Coronary artery (tissue), 2 donors: ENCODE measurements around the gene WASF1.

Experiments
- DNase-seq: peaks from one replicate; pipeline ENCODE4 v3.0.0-alpha.2; 2017; ENCODE audit warnings: low spot score
- H3K27ac ChIP-seq, 2 donors: fragments of 200-600 bp; sonication (generic); one replicate each; pipeline ENCODE4 v1.5.1; 2016 to 2019
- H3K4me3 ChIP-seq: fragments of 200-600 bp; sonication (generic); 2 replicates; pipeline ENCODE4 v1.5.1; 2016; ENCODE audit warnings: mild to moderate bottlenecking, moderate library complexity
- CTCF ChIP-seq: fragments of 200-600 bp; sonication (generic); IDR thresholded peaks from one replicate; pipeline ENCODE4 v1.5.1; 2019; ENCODE audit warnings: antibody characterized with exemption

WASF1 gene

GRCh38 chr6:110188791-110189190 is 9.3 kb upstream of the WASF1 start:
- DNase-seq, result no peak
- Histone ChIP-seq H3K4me3 (no peak overlapping the region), H3K27ac (no peak overlapping the region)
- TF ChIP-seq CTCF, result no peak

GRCh38 chr6:110185879-110186278 is 6.4 kb upstream of the WASF1 start:
- Histone ChIP-seq H3K4me3 (no peak overlapping the region), H3K27ac (no peak overlapping the region)
- no peak for TF ChIP-seq CTCF
- DNase-seq, result no peak

GRCh38 chr6:110183292-110183885 is 3.9 kb upstream of the WASF1 start:
- H3K4me3 ChIP-seq, result no peak overlapping the region
- no peak overlapping the region for H3K27ac ChIP-seq
- no peak for TF ChIP-seq CTCF
- no peak for DNase-seq

GRCh38 chr6:110181131-110182030 is 1.9 kb upstream of the WASF1 start:
- H3K4me3 ChIP-seq, result peak overlapping the region; percentile 79
- no peak overlapping the region for H3K27ac ChIP-seq
- no peak for TF ChIP-seq CTCF
- DNase-seq, result no peak

- peak within 1 kb of the TSS; percentile 71 to 91 for H3K27ac ChIP-seq
- peak; percentile 80 for DNase-seq
- H3K4me3 ChIP-seq, result peak within 1 kb of the TSS; percentile 79
- no peak for TF ChIP-seq CTCF
Measured at GRCh38 chr6:110180228-110181008, 948 bp upstream of the WASF1 start, which contains the start of gene CDC40. CDC40 (plus strand) TSS chr6:110180427; CDS start chr6:110180445, 18 bp downstream.

GRCh38 chr6:110178626-110179405 is 654 bp downstream of the WASF1 start:
- peak; percentile 77 for DNase-seq
- Histone ChIP-seq H3K4me3 (peak overlapping the region; percentile 79), H3K27ac (peak overlapping the region; percentile 68 to 91)
- no peak for TF ChIP-seq CTCF
